ENCODE data around the gene TBX1. TPM values are rescaled to one million over a fixed set of nuclear protein-coding genes. Genes with fewer than 3 reads are reported as not detected.
"Not testable (repeated sequence)": the region's sequence is repeated elsewhere in the genome, so short reads cannot be mapped to it uniquely, and the experiment has no call there.

Gene TBX1
- polyA plus RNA-seq, 4 donors: 0.17 to 0.59 (median 0.25) TPM

- DNase-seq (ENCODE audit: low read depth in 4 of 4, low spot score in 3 of 4): no peak
Measured at GRCh38 chr22:19722982-19723231, 37.7 kb upstream of the TBX1 start.

GRCh38 chr22:19723232-19723982, 37.2 kb upstream of the TBX1 start, which contains the start of gene GP1BB:
Gene GP1BB, plus strand, starts transcription at chr22:19723539. Its CDS starts 31 bp downstream, at chr22:19723570.
- no peak for DNase-seq (ENCODE audit: low read depth in 4 of 4, low spot score in 3 of 4)

GRCh38 chr22:19723983-19724827, 36.4 kb upstream of the TBX1 start:
- DNase-seq (ENCODE audit: low read depth in 4 of 4, low spot score in 3 of 4): no peak

GRCh38 chr22:19724927-19725661, 35.5 kb upstream of the TBX1 start:
- no peak for DNase-seq (ENCODE audit: low read depth in 4 of 4, low spot score in 3 of 4)

- not testable (repeated sequence) for DNase-seq (ENCODE audit: low read depth in 4 of 4, low spot score in 3 of 4)
Measured at GRCh38 chr22:19726064-19726788, 34.4 kb upstream of the TBX1 start.

- no peak for DNase-seq (ENCODE audit: low read depth in 4 of 4, low spot score in 3 of 4)
Measured at GRCh38 chr22:19727310-19728150, 33.0 kb upstream of the TBX1 start.

GRCh38 chr22:19728271-19728670, 32.3 kb upstream of the TBX1 start:
- no peak for DNase-seq (ENCODE audit: low read depth in 4 of 4, low spot score in 3 of 4)

GRCh38 chr22:19728836-19729235, 31.7 kb upstream of the TBX1 start:
- DNase-seq (ENCODE audit: low read depth in 4 of 4, low spot score in 3 of 4): no peak

GRCh38 chr22:19729507-19729906, 31.1 kb upstream of the TBX1 start:
- DNase-seq (ENCODE audit: low read depth in 4 of 4, low spot score in 3 of 4): no peak

- no peak for DNase-seq (ENCODE audit: low read depth in 4 of 4, low spot score in 3 of 4)
Measured at GRCh38 chr22:19730198-19730597, 30.4 kb upstream of the TBX1 start.

- DNase-seq (ENCODE audit: low read depth in 4 of 4, low spot score in 3 of 4): peak; percentile 48 to 69 (median 59)
Measured at GRCh38 chr22:19730655-19731360, 29.8 kb upstream of the TBX1 start.

- no peak for DNase-seq (ENCODE audit: low read depth in 4 of 4, low spot score in 3 of 4)
Measured at GRCh38 chr22:19731361-19732135, 29.0 kb upstream of the TBX1 start.

GRCh38 chr22:19732403-19733113, 28.0 kb upstream of the TBX1 start:
- no peak for DNase-seq (ENCODE audit: low read depth in 4 of 4, low spot score in 3 of 4)

GRCh38 chr22:19733755-19734154, 26.8 kb upstream of the TBX1 start:
- no peak for DNase-seq (ENCODE audit: low read depth in 4 of 4, low spot score in 3 of 4)

GRCh38 chr22:19734163-19734562, 26.4 kb upstream of the TBX1 start:
- no peak for DNase-seq (ENCODE audit: low read depth in 4 of 4, low spot score in 3 of 4)

- no peak for DNase-seq (ENCODE audit: low read depth in 4 of 4, low spot score in 3 of 4)
Measured at GRCh38 chr22:19734837-19735382, 25.7 kb upstream of the TBX1 start.

GRCh38 chr22:19735665-19736510, 24.7 kb upstream of the TBX1 start:
- DNase-seq (ENCODE audit: low read depth in 4 of 4, low spot score in 3 of 4): no peak
